HEK293T (cell line): ENCODE measurements around the gene RPTOR.

ENCODE experiments used
- CTCF ChIA-PET: fragments of 350-600 bp; formaldehyde crosslinking; extraction: SDS; loops from one replicate; lab custom pipeline; 2021; ENCODE audit warnings: antibody characterized with exemption, inconsistent platforms; lab: Yijun Ruan, JAX
- POLR2A ChIA-PET: fragments of 350-600 bp; formaldehyde crosslinking; extraction: SDS; loops from one replicate; lab custom pipeline; 2020; ENCODE audit warnings: antibody characterized with exemption, inconsistent platforms; lab: Yijun Ruan, JAX
- DNase-seq: peaks from one replicate; pipeline ENCODE4 v3.0.0; 2012; ENCODE audit warnings: mixed read lengths; ENCODE audit errors: extremely low spot score
- ARNT ChIP-seq: fragments of 450-650 bp; IDR thresholded peaks from 2 replicates; pipeline ENCODE4 v1.6.1; 2017; ENCODE audit warnings: mild to moderate bottlenecking
- BHLHE40 ChIP-seq: fragments of 450-650 bp; IDR thresholded peaks from 2 replicates; pipeline ENCODE4 v1.6.1; 2016; ENCODE audit warnings: mild to moderate bottlenecking, moderate library complexity, borderline replicate concordance
- CTBP1 ChIP-seq: fragments of 450-650 bp; IDR thresholded peaks from 2 replicates; pipeline ENCODE4 v1.6.1; 2016; ENCODE audit warnings: borderline replicate concordance
- ELF4 ChIP-seq: fragments of 450-650 bp; IDR thresholded peaks from 2 replicates; pipeline ENCODE4 v1.6.1; 2017; ENCODE audit warnings: antibody characterized with exemption
- FOXA1 ChIP-seq: fragments of 450-650 bp; IDR thresholded peaks from 2 replicates; pipeline ENCODE4 v1.6.1; 2016; ENCODE audit warnings: mild to moderate bottlenecking
- FOXK2 ChIP-seq: fragments of 450-650 bp; IDR thresholded peaks from 2 replicates; pipeline ENCODE4 v1.6.1; 2016; ENCODE audit warnings: mild to moderate bottlenecking
- FOXM1 ChIP-seq: fragments of 450-650 bp; IDR thresholded peaks from 2 replicates; pipeline ENCODE4 v1.6.1; 2017; ENCODE audit warnings: mild to moderate bottlenecking, borderline replicate concordance
- HDGF ChIP-seq: fragments of 450-650 bp; IDR thresholded peaks from 2 replicates; pipeline ENCODE4 v1.6.1; 2017; ENCODE audit warnings: antibody characterized with exemption, borderline replicate concordance
- L3MBTL2 ChIP-seq: fragments of 450-650 bp; conservative IDR thresholded peaks from 2 replicates; pipeline ENCODE4 v1.6.1; 2016; ENCODE audit warnings: mild to moderate bottlenecking
- LEF1 ChIP-seq: fragments of 450-650 bp; IDR thresholded peaks from 2 replicates; pipeline ENCODE4 v1.6.1; 2017; ENCODE audit warnings: mild to moderate bottlenecking, borderline replicate concordance
- NFRKB ChIP-seq: fragments of 450-650 bp; IDR thresholded peaks from 2 replicates; pipeline ENCODE4 v1.6.1; 2016; ENCODE audit warnings: mild to moderate bottlenecking, moderate library complexity
- PKNOX1 ChIP-seq: fragments of 450-650 bp; IDR thresholded peaks from 2 replicates; pipeline ENCODE4 v1.6.1; 2016
- SP1 ChIP-seq: fragments of 450-650 bp; IDR thresholded peaks from 2 replicates; pipeline ENCODE4 v1.6.1; 2017
- SUZ12 ChIP-seq: fragments of 450-650 bp; IDR thresholded peaks from 2 replicates; pipeline ENCODE4 v1.6.1; 2016; ENCODE audit warnings: mild to moderate bottlenecking
- TARDBP ChIP-seq: fragments of 450-650 bp; IDR thresholded peaks from 2 replicates; pipeline ENCODE4 v1.6.1; 2016
- ZNF384 ChIP-seq: fragments of 450-650 bp; IDR thresholded peaks from 2 replicates; pipeline ENCODE4 v1.6.1; 2016

The RPTOR gene

DNA sequence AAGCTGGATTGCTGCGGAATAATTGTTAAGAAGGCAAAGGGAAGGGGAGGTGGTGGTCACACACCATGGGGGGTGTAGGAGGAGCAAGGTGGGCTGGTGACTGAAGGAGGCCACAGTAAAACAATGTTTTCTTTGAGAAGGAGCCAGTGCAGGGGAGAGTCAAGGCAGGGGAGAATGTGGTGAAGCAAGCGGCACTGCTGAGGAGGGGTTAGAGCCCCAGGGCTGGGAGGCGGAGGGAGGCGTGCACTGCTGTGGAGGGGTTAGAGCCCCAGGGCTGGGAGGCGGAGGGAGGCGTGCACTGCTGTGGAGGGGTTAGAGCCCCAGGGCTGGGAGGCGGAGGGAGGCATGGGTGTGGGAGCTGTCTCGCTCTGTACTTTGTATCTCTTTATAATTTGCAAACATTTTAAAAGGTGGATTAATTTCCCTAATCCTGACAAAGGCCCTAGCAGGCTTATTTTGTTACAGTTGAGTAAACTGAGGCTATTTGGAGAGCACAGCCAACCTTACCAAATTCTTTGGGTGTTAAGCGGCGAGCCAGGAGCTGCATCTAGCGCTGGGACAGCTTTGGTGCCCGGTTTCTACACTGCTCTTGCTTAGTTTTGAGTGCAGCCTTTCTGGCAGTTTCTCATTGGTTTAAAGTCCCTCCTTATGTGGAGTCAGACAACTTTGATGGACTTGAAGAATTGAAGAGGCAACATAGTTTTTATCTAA is 20.9 kb downstream of the RPTOR start:
- no peak for DNase-seq
- POLR2A ChIA-PET = interaction anchor here (0.8 to 1.4 kb wide), 2 partner anchors 7 to 111 kb away, joined by 3 read pairs; no protein-coding TSS in a partner anchor
- CTCF ChIA-PET = interaction anchor here (1.1 kb wide), 1 partner anchor 10 kb away, joined by 4 read pairs; no protein-coding TSS in a partner anchor
- TF ChIP-seq NFRKB = no peak
- no peak for TF ChIP-seq HDGF
- TF ChIP-seq TARDBP = no peak
- no peak for TF ChIP-seq BHLHE40
- TF ChIP-seq ARNT = no peak

DNA sequence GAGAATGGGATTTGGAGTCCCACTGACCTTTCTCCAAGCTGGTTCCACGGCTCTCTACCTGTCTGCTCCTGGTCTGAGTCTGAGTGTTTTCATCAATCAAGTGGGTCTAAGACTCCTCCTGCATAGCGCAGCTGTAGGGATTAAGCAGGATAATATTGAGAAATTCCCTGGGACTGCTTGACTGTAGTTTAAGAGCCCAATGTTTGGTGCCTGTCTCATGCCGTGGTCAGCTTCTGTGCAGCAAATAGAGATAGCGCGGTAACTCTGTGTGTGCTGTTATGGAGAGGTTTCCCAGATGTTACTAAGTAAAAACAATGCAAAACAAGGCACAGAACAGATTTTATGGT is 21.4 kb downstream of the RPTOR start:
- no peak for DNase-seq
- TF ChIP-seq CTBP1 (no peak), LEF1 (no peak), HDGF (no peak), ELF4 (no peak), TARDBP (no peak), SP1 (no peak), ARNT (no peak), BHLHE40 (no peak), ZNF384 (no peak), NFRKB (no peak), PKNOX1 (no peak), FOXK2 (no peak), FOXA1 (no peak), SUZ12 (no peak), FOXM1 (no peak), L3MBTL2 (no peak)
- CTCF ChIA-PET = interaction anchor here (1.1 kb wide), 1 partner anchor 10 kb away, joined by 4 read pairs; no protein-coding TSS in a partner anchor
- POLR2A ChIA-PET = interaction anchor here (1.4 kb wide), 1 partner anchor 8 kb away, joined by 3 read pairs; no protein-coding TSS in a partner anchor

DNA sequence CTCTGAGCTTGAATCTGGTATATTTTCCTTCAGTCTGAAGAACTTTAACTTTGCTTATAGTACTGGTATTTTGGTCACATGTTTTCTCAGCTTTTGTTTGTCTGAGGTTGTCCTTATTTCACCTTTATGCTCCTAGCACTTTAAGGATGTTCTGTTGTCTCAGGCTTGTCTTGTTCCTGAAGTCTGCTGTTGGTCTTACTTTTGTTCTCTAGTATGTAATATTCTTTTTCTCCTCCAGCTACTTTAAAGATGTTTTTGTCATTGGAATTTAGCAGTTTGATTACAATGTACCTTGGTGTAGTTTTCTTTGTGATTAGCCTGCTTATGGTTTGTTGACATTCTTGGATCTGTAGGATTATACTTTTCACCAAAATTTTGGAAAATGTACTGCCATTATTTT is 23.6 kb downstream of the RPTOR start:
- no peak for DNase-seq
- POLR2A ChIA-PET = interaction anchor here (0.8 kb wide), 1 partner anchor 114 kb away, joined by 3 read pairs; no protein-coding TSS in a partner anchor

DNA sequence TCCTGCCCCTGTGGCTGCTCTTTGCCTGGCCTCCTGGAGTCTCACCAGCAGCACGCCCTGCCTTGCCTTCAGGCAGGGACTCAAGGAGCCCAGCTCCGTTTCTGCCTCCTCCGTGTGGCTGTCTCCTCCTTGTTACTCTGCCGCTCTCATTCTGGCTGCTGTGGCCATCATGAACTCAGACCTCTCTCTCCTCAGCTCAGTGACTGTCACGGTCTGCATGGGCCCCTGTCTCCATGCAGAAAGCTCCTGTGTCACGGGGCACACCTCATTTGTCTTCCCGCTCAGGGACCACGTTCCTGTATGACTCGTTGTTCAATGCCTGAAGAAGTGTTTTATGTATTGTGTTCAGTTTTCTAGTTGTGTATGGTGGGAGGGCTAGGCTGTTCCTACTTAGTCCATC is 25.3 kb downstream of the RPTOR start:
- TF ChIP-seq NFRKB (no peak), SUZ12 (no peak), LEF1 (no peak), BHLHE40 (no peak), FOXM1 (no peak), SP1 (no peak), FOXA1 (no peak), CTBP1 (no peak), ELF4 (no peak), HDGF (no peak), FOXK2 (no peak), TARDBP (no peak), ARNT (no peak), ZNF384 (no peak)
- no peak for DNase-seq
- ChIA-PET POLR2A (interaction anchor here (1.0 kb wide), 1 partner anchor 94 kb away, joined by 3 read pairs; no protein-coding TSS in a partner anchor), CTCF (interaction anchor here (0.6 kb wide), 1 partner anchor 17 kb away, joined by 4 read pairs; no protein-coding TSS in a partner anchor)

More for the DNA sequence above, 23.6 kb downstream of the RPTOR start:
- TF ChIP-seq SUZ12 (no peak), ZNF384 (no peak), FOXK2 (no peak), LEF1 (no peak), ELF4 (no peak), L3MBTL2 (no peak)
- CTCF ChIA-PET = no interaction called here

DNA sequence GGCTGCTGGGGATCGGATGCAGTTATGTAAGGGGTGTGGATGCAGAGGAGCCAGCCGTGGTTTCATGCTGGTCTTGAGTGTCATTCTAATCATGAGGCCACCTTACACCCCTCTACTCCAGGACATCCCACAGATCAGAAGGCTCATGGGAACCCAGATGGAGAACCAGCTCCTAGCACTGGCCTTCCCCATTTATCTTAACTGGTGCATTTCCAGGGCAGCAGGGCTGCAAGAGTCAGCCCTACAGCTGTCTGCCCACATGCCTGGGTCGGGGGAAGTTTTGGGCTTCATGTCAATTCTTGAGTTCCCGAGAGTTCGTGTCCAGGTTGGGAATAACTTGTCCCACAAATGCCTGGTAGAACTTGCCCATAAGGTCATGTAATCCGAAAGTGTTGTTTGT is 29.1 kb downstream of the RPTOR start:
- no peak for TF ChIP-seq FOXM1
- TF ChIP-seq PKNOX1 = no peak
- TF ChIP-seq CTBP1 = no peak
- TF ChIP-seq TARDBP = no peak
- no peak for TF ChIP-seq ZNF384
- no peak for TF ChIP-seq SUZ12
- no peak for TF ChIP-seq SP1
- TF ChIP-seq HDGF = no peak
- no peak for TF ChIP-seq ARNT
- no peak for TF ChIP-seq FOXK2
- no peak for TF ChIP-seq BHLHE40
- no peak for TF ChIP-seq ELF4
- no peak for TF ChIP-seq LEF1
- no peak for TF ChIP-seq FOXA1
- no peak for TF ChIP-seq NFRKB
- TF ChIP-seq L3MBTL2 = no peak
- no peak for DNase-seq
- CTCF ChIA-PET = interaction anchor here (1.0 kb wide), 1 partner anchor 10 kb away, joined by 3 read pairs; no protein-coding TSS in a partner anchor
- POLR2A ChIA-PET = no interaction called here

- CTCF ChIA-PET = interaction anchor here (0.6 to 1.0 kb wide), 2 partner anchors 10 to 133 kb away, joined by 3 read pairs; no protein-coding TSS in a partner anchor
- TF ChIP-seq BHLHE40 = no peak
- no peak for TF ChIP-seq FOXM1
- TF ChIP-seq PKNOX1 = no peak
- TF ChIP-seq TARDBP = no peak
- no peak for TF ChIP-seq NFRKB
- TF ChIP-seq FOXA1 = no peak
- no peak for TF ChIP-seq L3MBTL2
- TF ChIP-seq ARNT = no peak
- TF ChIP-seq ZNF384 = no peak
- TF ChIP-seq SP1 = no peak
- no peak for DNase-seq
- POLR2A ChIA-PET = no interaction called here
Observed at GRCh38 chr17:80574496-80574895, 29.9 kb downstream of the RPTOR start.
